Muscle layer of duodenum (tissue), 2 donors: ENCODE measurements around the gene SRRT.

Experiments
- H3K27ac ChIP-seq: one replicate; pipeline ENCODE4 v1.7.0; 2013; ENCODE audit warnings: mild to moderate bottlenecking, low read length
- H3K27me3 ChIP-seq: one replicate; pipeline ENCODE4 v1.7.0; 2013; ENCODE audit warnings: low read depth, mild to moderate bottlenecking, control low read depth, low read length
- H3K36me3 ChIP-seq, 2 donors: one replicate each; pipeline ENCODE4 v1.7.0; 2013; ENCODE audit warnings: low read length in 2 of 2, control low read depth in 1 of 2, mild to moderate bottlenecking in 1 of 2; ENCODE audit not compliant: insufficient read depth in 2 of 2, control insufficient read depth in 1 of 2
- H3K4me1 ChIP-seq, 2 donors: one replicate each; pipeline ENCODE4 v1.7.0; 2013; ENCODE audit warnings: low read length in 2 of 2, mild to moderate bottlenecking in 2 of 2, control low read depth in 1 of 2, moderate library complexity in 1 of 2; ENCODE audit not compliant: insufficient read depth in 2 of 2, control insufficient read depth in 1 of 2
- H3K4me3 ChIP-seq, 2 donors: one replicate each; pipeline ENCODE4 v1.7.0; 2013; ENCODE audit warnings: low read length in 2 of 2, low read depth in 1 of 2, mild to moderate bottlenecking in 1 of 2
- H3K9me3 ChIP-seq, 2 donors: one replicate each; pipeline ENCODE4 v1.7.0; 2013; ENCODE audit warnings: low read length in 2 of 2, control low read depth in 1 of 2, mild to moderate bottlenecking in 1 of 2; ENCODE audit not compliant: control insufficient read depth in 1 of 2
- donor health status: healthy.

The SRRT gene

GRCh38 chr7:100884736-100885439 lies 10.0 kb downstream of the SRRT start:
- peaks cover 18 to 20% of the 10 kb centered on the region in 2 donors for H3K4me1 ChIP-seq
- H3K4me3 ChIP-seq = no peak overlapping the region

GRCh38 chr7:100885440-100886141 lies 10.7 kb downstream of the SRRT start:
- Histone ChIP-seq H3K4me1 (peaks cover 21 to 27% of the 10 kb centered on the region in 2 donors), H3K27me3 (no peaks in the 10 kb centered on the region), H3K36me3 (peaks cover 57 to 71% of the 10 kb centered on the region in 2 donors), H3K27ac (no peak overlapping the region), H3K9me3 (no peaks in the 10 kb centered on the region), H3K4me3 (no peak overlapping the region)

More at GRCh38 chr7:100884736-100885439, 10.0 kb downstream of the SRRT start:
- no peaks in the 10 kb centered on the region for H3K9me3 ChIP-seq
- H3K36me3 ChIP-seq = peaks cover 57 to 71% of the 10 kb centered on the region in 2 donors
- H3K27ac ChIP-seq = no peak overlapping the region
- H3K27me3 ChIP-seq = no peaks in the 10 kb centered on the region

- Histone ChIP-seq H3K36me3 (peaks cover 54 to 68% of the 10 kb centered on the region in 2 donors), H3K9me3 (no peaks in the 10 kb centered on the region), H3K27me3 (no peaks in the 10 kb centered on the region), H3K4me3 (no peak overlapping the region), H3K27ac (no peak overlapping the region), H3K4me1 (peaks cover 23 to 32% of the 10 kb centered on the region in 2 donors)
Observed at GRCh38 chr7:100886142-100886935, 11.4 kb downstream of the SRRT start.

- Histone ChIP-seq H3K4me3 (no peak overlapping the region), H3K36me3 (peaks cover 49 to 61% of the 10 kb centered on the region in 2 donors), H3K27ac (no peak overlapping the region), H3K9me3 (no peaks in the 10 kb centered on the region), H3K4me1 (peaks cover 23 to 32% of the 10 kb centered on the region in 2 donors), H3K27me3 (no peaks in the 10 kb centered on the region)
Observed at GRCh38 chr7:100886936-100887515, 12.1 kb downstream of the SRRT start.

- no peak overlapping the region for H3K27ac ChIP-seq
- peaks cover 44 to 56% of the 10 kb centered on the region in 2 donors for H3K36me3 ChIP-seq
- H3K4me3 ChIP-seq = no peak overlapping the region
Observed at GRCh38 chr7:100887516-100888290, 12.8 kb downstream of the SRRT start.

GRCh38 chr7:100888291-100888987 lies 13.5 kb downstream of the SRRT start:
- Histone ChIP-seq H3K27ac (peak overlapping the region; percentile 47), H3K27me3 (no peaks in the 10 kb centered on the region), H3K9me3 (no peaks in the 10 kb centered on the region), H3K36me3 (peaks cover 39 to 50% of the 10 kb centered on the region in 2 donors), H3K4me3 (peak overlapping the region; percentile 58 to 77), H3K4me1 (peaks cover 23 to 32% of the 10 kb centered on the region in 2 donors)

More at GRCh38 chr7:100887516-100888290, 12.8 kb downstream of the SRRT start:
- no peaks in the 10 kb centered on the region for H3K27me3 ChIP-seq
- H3K4me1 ChIP-seq = peaks cover 23 to 32% of the 10 kb centered on the region in 2 donors
- H3K9me3 ChIP-seq = no peaks in the 10 kb centered on the region

GRCh38 chr7:100888988-100889750 lies 14.3 kb downstream of the SRRT start, which contains the start of gene UFSP1:
Gene UFSP1, minus strand, starts transcription at chr7:100889715. Its CDS starts 444 bp downstream, at chr7:100889271.
- H3K9me3 ChIP-seq = no peaks in the 10 kb centered on the region
- peak within 1 kb of the TSS; percentile 63 to 77 for H3K4me3 ChIP-seq
- peaks cover 31 to 43% of the 10 kb centered on the region in 2 donors for H3K36me3 ChIP-seq
- no peaks in the 10 kb centered on the region for H3K27me3 ChIP-seq
- H3K4me1 ChIP-seq = peaks cover 23 to 32% of the 10 kb centered on the region in 2 donors
- H3K27ac ChIP-seq = peak within 1 kb of the TSS; percentile 64

GRCh38 chr7:100890653-100891567 lies 16.0 kb downstream of the SRRT start:
- peak overlapping the region; percentile 63 to 77 for H3K4me3 ChIP-seq
- H3K9me3 ChIP-seq = no peaks in the 10 kb centered on the region
- peaks cover 23 to 43% of the 10 kb centered on the region in 2 donors for H3K4me1 ChIP-seq
- peak overlapping the region; percentile 64 for H3K27ac ChIP-seq
- no peaks in the 10 kb centered on the region for H3K27me3 ChIP-seq
- peaks cover 14 to 25% of the 10 kb centered on the region in 2 donors for H3K36me3 ChIP-seq
